Esophagus squamous epithelium (tissue), 4 donors: Measurements from ENCODE around the gene PTGDR.

Experiments used
- CTCF ChIP-seq, 6 experiments: fragments of 450-650 bp in 4 of 6; fragments of 200-600 bp in 2 of 6; sonication (generic) in 2 of 6; IDR thresholded peaks; one replicate each; pipeline ENCODE4 v1.5.1; 2016 to 2019; ENCODE audit warnings: antibody characterized with exemption in 6 of 6, mild to moderate bottlenecking in 4 of 6, moderate library complexity in 4 of 6
- POLR2A ChIP-seq, 4 donors: fragments of 450-650 bp; IDR thresholded peaks; one replicate each; pipeline ENCODE4 v1.6.1; 2017; ENCODE audit warnings: antibody characterized with exemption in 4 of 4, mild to moderate bottlenecking in 4 of 4, moderate library complexity in 3 of 4

GRCh38 chr14:52265253-52265652, 2.2 kb upstream of the PTGDR start:
- no peak for TF ChIP-seq CTCF (IDR thresholded peaks at IDR 0.05)
- TF ChIP-seq POLR2A (IDR thresholded peaks at IDR 0.05): no peak
